ENCODE measurements around the gene TLE2. TPM values are rescaled to one million over a fixed set of nuclear protein-coding genes. Genes with fewer than 3 reads are reported as not detected.

Gene TLE2
- total RNA-seq, 1 experiment from 2014 or later: 13.7 TPM

- no peak for DNase-seq
- CTCF ChIA-PET: no interaction called here
- Histone ChIP-seq H3K4me1 (replicated peaks; ENCODE audit: insufficient read depth) (no peaks in the 10 kb centered on the region), H3K4me3 (no peak overlapping the region), H2AFZ (no peak overlapping the region), H3K4me2 (no peak overlapping the region), H3K27ac (no peak overlapping the region), H3K9me2 (ENCODE audit: insufficient read depth) (no peaks in the 10 kb centered on the region), H3K27me3 (ENCODE audit: insufficient read depth, low read depth) (no peaks in the 10 kb centered on the region), H3F3A (ENCODE audit: insufficient read depth, low read depth) (peaks cover 4% of the 10 kb centered on the region; the same call in 1 of the 2 replicates), H3K36me3 (ENCODE audit: low read depth) (no peaks in the 10 kb centered on the region), H3K9me3 (ENCODE audit: insufficient read depth, low read depth) (no peaks in the 10 kb centered on the region), H4K20me1 (ENCODE audit: insufficient read depth) (no peaks in the 10 kb centered on the region), H3K79me2 (ENCODE audit: low read depth) (no peaks in the 10 kb centered on the region)
- no peak for TF ChIP-seq CTCF (conservative IDR thresholded peaks at IDR 0.05)
- no peak for TF ChIP-seq EZH2 (IDR thresholded peaks at IDR 0.05; ENCODE audit: low read depth)
- POLR2A ChIA-PET (ENCODE audit: unreplicated experiment): no interaction called here
- no TSS peak for BruUV-seq (replicated peaks)
- intact Hi-C loops (cut with micrococcal nuclease; ENCODE audit: unreplicated experiment): no loop called here
Measured at GRCh38 chr19:2982561-2982960, 46.5 kb downstream of the TLE2 start.

- Histone ChIP-seq H4K20me1 (ENCODE audit: insufficient read depth) (no peaks in the 10 kb centered on the region), H3K4me2 (no peak overlapping the region), H3K36me3 (ENCODE audit: low read depth) (no peaks in the 10 kb centered on the region), H3K4me1 (replicated peaks; ENCODE audit: insufficient read depth) (no peaks in the 10 kb centered on the region), H2AFZ (no peak overlapping the region), H3K27ac (no peak overlapping the region), H3K4me3 (no peak overlapping the region), H3K9me2 (ENCODE audit: insufficient read depth) (no peaks in the 10 kb centered on the region), H3K9me3 (ENCODE audit: insufficient read depth, low read depth) (no peaks in the 10 kb centered on the region), H3F3A (ENCODE audit: insufficient read depth, low read depth) (peaks cover 4% of the 10 kb centered on the region; the same call in 1 of the 2 replicates), H3K27me3 (ENCODE audit: insufficient read depth, low read depth) (no peaks in the 10 kb centered on the region), H3K79me2 (ENCODE audit: low read depth) (no peaks in the 10 kb centered on the region)
- intact Hi-C loops (cut with micrococcal nuclease; ENCODE audit: unreplicated experiment): no loop called here
- no peak for DNase-seq
- ChIA-PET CTCF (no interaction called here), POLR2A (ENCODE audit: unreplicated experiment) (no interaction called here)
- no peak for TF ChIP-seq EZH2 (IDR thresholded peaks at IDR 0.05; ENCODE audit: low read depth)
- TF ChIP-seq CTCF (conservative IDR thresholded peaks at IDR 0.05): no peak
- no TSS peak for BruUV-seq (replicated peaks)
Measured at GRCh38 chr19:2981898-2982297, 47.2 kb downstream of the TLE2 start.

GRCh38 chr19:2978772-2979171 lies 50.3 kb downstream of the TLE2 start:
- H3F3A ChIP-seq (ENCODE audit: insufficient read depth, low read depth): peaks cover 4% of the 10 kb centered on the region; the same call in 1 of the 2 replicates
- no peak for DNase-seq
- no peak overlapping the region for H3K27ac ChIP-seq
- no peaks in the 10 kb centered on the region for H3K36me3 ChIP-seq (ENCODE audit: low read depth)
- CTCF ChIA-PET: no interaction called here
- H3K79me2 ChIP-seq (ENCODE audit: low read depth): no peaks in the 10 kb centered on the region
- no peaks in the 10 kb centered on the region for H3K9me3 ChIP-seq (ENCODE audit: insufficient read depth, low read depth)
- H3K27me3 ChIP-seq (ENCODE audit: insufficient read depth, low read depth): no peaks in the 10 kb centered on the region
- no peak overlapping the region for H3K4me3 ChIP-seq
- TF ChIP-seq CTCF (conservative IDR thresholded peaks at IDR 0.05) (no peak), EZH2 (IDR thresholded peaks at IDR 0.05; ENCODE audit: low read depth) (no peak)
- H3K9me2 ChIP-seq (ENCODE audit: insufficient read depth): no peaks in the 10 kb centered on the region
- no TSS peak for BruUV-seq (replicated peaks)
- H2AFZ ChIP-seq: no peak overlapping the region
- H4K20me1 ChIP-seq (ENCODE audit: insufficient read depth): no peaks in the 10 kb centered on the region
- no peak overlapping the region for H3K4me2 ChIP-seq
- intact Hi-C loops (cut with micrococcal nuclease; ENCODE audit: unreplicated experiment): loop anchor here (5.0 kb wide), 1 partner anchor 59 kb away; no protein-coding TSS in a partner anchor
- H3K4me1 ChIP-seq (replicated peaks; ENCODE audit: insufficient read depth): 0 out of 2 replicates have a peak, but pooled peaks cover 4% of the 10 kb centered on the region
- POLR2A ChIA-PET (ENCODE audit: unreplicated experiment): no interaction called here

Data from PC-9 (cell line).